Activated B cell treated with CpG ODN at 0.5 μM for 24 hours (primary cell): Measurements from ENCODE around the gene PRLR. TPM values are rescaled to one million over a fixed set of nuclear protein-coding genes. Genes with fewer than 3 reads are reported as not detected.
"Not testable (repeated sequence)": the region's sequence is repeated elsewhere in the genome, so short reads cannot be mapped to it uniquely, and the experiment has no call there.

Source experiments
- ATAC-seq: fragments of 200-7000 bp; cut with Tn5 transposase; one replicate; pipeline ENCODE4 v1.10.0; 2021; ENCODE audit warnings: low read depth, mild to moderate bottlenecking, moderate library complexity
- CTCF ChIA-PET: fragments of 350-600 bp; sonication (Branson Sonifier 250); formaldehyde crosslinking; loops from one replicate; lab custom pipeline; 2021; ENCODE audit warnings: antibody characterized with exemption; lab: Charles Lee
- POLR2A ChIA-PET: fragments of 350-600 bp; sonication (Branson Sonifier 250); formaldehyde crosslinking; loops from one replicate; lab custom pipeline; 2021; ENCODE audit warnings: antibody characterized with exemption; lab: Charles Lee
- DNase-seq: peaks from one replicate; pipeline ENCODE4 v3.0.0; 2022
- H3K27ac Mint-ChIP-seq: one replicate; pipeline ENCODE4 v1.8.0; 2020; ENCODE audit warnings: mixed read lengths
- H3K27me3 Mint-ChIP-seq: one replicate; pipeline ENCODE4 v1.8.0; 2021; ENCODE audit warnings: mixed read lengths
- H3K36me3 Mint-ChIP-seq: one replicate; pipeline ENCODE4 v1.8.0; 2021; ENCODE audit warnings: low read depth, mixed read lengths
- H3K4me1 Mint-ChIP-seq: one replicate; pipeline ENCODE4 v1.8.0; 2021; ENCODE audit warnings: mixed read lengths
- H3K4me3 Mint-ChIP-seq: one replicate; pipeline ENCODE4 v1.8.0; 2020; ENCODE audit warnings: mild to moderate bottlenecking, mixed read lengths
- H3K9me3 Mint-ChIP-seq: one replicate; pipeline ENCODE4 v1.8.0; 2020; ENCODE audit warnings: mixed read lengths
- intact Hi-C: fragments of 100-400 bp; cut with micrococcal nuclease; formaldehyde crosslinking; loops from one replicate; pipeline ENCODE4 v1.15.1; 2024
- total RNA-seq: library from RNA; stranded (reverse); gene quantifications from 2 replicates; pipeline ENCODE4 v1.2.3, GENCODE V29; 2022
- TF ChIP-seq, protein P1 (sequence below): fragments of 200-600 bp; IDR thresholded peaks from one replicate; pipeline ENCODE4 v1.8.0; 2022; ENCODE audit warnings: antibody characterized with exemption, mild to moderate bottlenecking

The PRLR gene
- total RNA-seq, 1 donor from 2014 or later: 3.7 TPM

DNA sequence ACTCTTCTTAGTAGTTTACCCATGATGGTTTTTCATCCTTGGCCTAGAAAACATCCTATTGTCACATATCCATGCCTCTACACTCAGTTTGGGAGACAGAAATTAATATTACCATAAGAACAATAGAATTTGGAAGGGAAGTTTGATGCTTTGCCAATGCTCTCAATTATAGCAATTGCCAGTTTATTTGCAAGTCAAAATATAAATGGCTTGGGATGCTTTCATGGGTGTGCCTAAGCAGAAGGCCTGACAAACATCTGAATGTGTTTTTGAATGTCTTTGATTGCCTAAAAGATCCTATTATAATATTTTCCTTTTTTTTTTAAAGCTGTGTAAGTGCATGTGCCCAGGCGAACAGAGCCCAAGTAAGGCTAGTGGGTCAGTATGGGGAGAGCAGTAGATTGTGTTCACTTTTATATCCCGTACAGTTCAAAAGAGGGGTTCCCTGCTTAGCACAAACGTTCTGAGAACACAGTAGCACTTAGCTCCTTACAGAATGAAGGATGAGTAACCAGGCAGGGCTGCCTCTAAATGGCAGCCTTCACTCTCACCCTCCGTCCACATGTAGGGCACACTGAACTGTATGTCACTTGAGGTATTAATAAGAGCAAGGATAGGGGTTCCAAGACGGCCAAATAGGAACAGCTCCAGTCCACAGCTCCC lies 126.5 kb downstream of the PRLR start:
- H3K9me3 Mint-ChIP-seq: no peaks in the 10 kb centered on the region
- no peak overlapping the region for H3K27ac Mint-ChIP-seq
- ChIA-PET CTCF (no interaction called here), POLR2A (no interaction called here)
- TF ChIP-seq, protein P1, sequence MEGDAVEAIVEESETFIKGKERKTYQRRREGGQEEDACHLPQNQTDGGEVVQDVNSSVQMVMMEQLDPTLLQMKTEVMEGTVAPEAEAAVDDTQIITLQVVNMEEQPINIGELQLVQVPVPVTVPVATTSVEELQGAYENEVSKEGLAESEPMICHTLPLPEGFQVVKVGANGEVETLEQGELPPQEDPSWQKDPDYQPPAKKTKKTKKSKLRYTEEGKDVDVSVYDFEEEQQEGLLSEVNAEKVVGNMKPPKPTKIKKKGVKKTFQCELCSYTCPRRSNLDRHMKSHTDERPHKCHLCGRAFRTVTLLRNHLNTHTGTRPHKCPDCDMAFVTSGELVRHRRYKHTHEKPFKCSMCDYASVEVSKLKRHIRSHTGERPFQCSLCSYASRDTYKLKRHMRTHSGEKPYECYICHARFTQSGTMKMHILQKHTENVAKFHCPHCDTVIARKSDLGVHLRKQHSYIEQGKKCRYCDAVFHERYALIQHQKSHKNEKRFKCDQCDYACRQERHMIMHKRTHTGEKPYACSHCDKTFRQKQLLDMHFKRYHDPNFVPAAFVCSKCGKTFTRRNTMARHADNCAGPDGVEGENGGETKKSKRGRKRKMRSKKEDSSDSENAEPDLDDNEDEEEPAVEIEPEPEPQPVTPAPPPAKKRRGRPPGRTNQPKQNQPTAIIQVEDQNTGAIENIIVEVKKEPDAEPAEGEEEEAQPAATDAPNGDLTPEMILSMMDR: no peak
- H3K4me3 Mint-ChIP-seq: no peak overlapping the region
- H3K27me3 Mint-ChIP-seq: peaks cover 14% of the 10 kb centered on the region
- H3K4me1 Mint-ChIP-seq: no peaks in the 10 kb centered on the region
- ATAC-seq: no peak
- no peaks in the 10 kb centered on the region for H3K36me3 Mint-ChIP-seq
- intact Hi-C loops: no loop called here
- DNase-seq: no peak

DNA sequence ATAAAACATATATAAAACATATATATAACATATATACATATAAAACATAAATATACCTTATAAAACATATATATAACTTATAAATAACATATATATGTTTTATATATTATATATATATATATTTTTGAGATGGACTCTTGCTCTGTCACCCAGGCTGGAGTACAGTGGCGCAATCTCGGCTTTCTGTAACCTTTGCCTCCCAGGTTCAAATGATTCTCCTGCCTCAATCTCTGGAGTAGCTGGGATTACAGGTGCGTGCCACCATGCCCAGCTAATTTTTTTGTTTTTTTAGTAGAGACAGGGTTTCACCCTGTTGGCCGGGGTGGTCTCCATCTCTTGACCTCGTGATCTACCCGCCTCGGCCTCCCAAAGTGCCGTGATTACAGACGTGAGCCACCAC lies 128.6 kb downstream of the PRLR start:
- ATAC-seq, H3K27ac Mint-ChIP-seq, POLR2A ChIA-PET, H3K9me3 Mint-ChIP-seq, intact Hi-C loops, H3K4me3 Mint-ChIP-seq, DNase-seq, H3K36me3 Mint-ChIP-seq, CTCF ChIA-PET, H3K4me1 Mint-ChIP-seq: not testable (repeated sequence)
- H3K27me3 Mint-ChIP-seq: peaks cover 15% of the 10 kb centered on the region

DNA sequence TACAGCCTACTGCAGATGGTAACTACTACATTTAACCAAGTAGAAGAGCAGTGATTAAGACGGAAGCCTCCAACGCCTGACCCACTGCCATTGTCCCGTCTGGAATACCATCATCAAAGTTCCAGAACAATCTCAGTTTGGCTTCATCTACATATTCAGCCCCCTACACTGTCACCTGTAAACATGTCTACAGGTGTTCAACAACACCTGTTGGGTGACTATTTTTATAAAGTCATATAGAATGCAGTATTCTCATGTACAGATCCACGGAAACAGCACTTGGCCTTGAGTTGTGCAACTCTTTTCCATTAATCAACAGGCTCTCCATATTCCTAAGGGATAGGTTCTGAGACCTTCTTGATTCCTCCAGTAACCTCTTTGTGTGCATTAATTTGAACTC lies 129.3 kb downstream of the PRLR start:
- no peak for DNase-seq
- POLR2A ChIA-PET: no interaction called here
- CTCF ChIA-PET: no interaction called here
- peaks cover 15% of the 10 kb centered on the region for H3K27me3 Mint-ChIP-seq
- H3K36me3 Mint-ChIP-seq: no peaks in the 10 kb centered on the region
- no peak for ATAC-seq
- H3K9me3 Mint-ChIP-seq: no peaks in the 10 kb centered on the region
- TF ChIP-seq, protein P1: no peak
- H3K4me1 Mint-ChIP-seq: no peaks in the 10 kb centered on the region
- no peak overlapping the region for H3K27ac Mint-ChIP-seq
- intact Hi-C loops: no loop called here
- H3K4me3 Mint-ChIP-seq: no peak overlapping the region

DNA sequence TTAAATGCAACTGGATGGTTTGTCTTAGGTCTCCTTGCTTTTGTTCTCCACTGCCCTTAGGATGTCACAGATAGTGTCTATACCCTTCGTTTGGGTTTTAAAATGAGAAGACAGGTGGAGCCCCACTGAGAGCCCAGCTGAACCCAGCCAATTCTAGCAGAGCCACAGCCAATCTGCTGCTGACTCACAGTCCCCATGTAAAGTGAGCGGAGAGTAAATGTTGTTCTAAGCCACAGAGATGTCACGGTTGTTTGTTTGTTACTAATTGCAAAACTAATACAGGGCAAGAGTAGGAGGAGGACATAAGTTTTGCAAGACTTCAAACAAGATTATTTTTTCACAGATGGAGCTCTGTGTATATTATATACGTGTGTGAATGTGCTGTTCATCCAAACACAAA lies 132.1 kb downstream of the PRLR start:
- CTCF ChIA-PET: no interaction called here
- Mint-ChIP-seq H3K36me3 (no peaks in the 10 kb centered on the region), H3K4me1 (no peaks in the 10 kb centered on the region), H3K9me3 (no peaks in the 10 kb centered on the region), H3K27ac (no peak overlapping the region), H3K4me3 (no peak overlapping the region), H3K27me3 (peaks cover 12% of the 10 kb centered on the region)
- ATAC-seq (no peak), DNase-seq (no peak)
- TF ChIP-seq, protein P1: no peak
- POLR2A ChIA-PET: no interaction called here
- intact Hi-C loops: loop anchor here (10.0 kb wide), 1 partner anchor 1407 kb away; no protein-coding TSS in a partner anchor

DNA sequence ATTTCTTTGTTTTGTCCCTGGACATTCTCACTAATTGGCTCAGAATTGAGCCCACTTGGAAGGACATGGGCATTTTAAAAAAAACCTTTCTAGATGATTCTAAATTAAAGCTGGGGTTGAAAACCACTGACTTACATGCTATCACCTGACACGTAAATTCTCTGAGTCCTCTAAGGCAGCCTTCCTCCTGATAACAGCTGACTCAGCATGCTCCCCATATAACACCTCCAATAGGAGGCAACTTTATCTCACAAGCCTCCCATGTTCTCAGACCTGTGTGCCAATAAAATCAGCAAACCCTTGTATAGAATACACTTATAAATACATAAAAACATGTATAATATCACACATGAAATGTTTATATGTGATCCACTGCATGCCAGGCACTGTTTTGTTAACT lies 133.4 kb downstream of the PRLR start:
- no peak for DNase-seq
- intact Hi-C loops: loop anchor here (10.0 kb wide), 1 partner anchor 1408 kb away; no protein-coding TSS in a partner anchor
- no peaks in the 10 kb centered on the region for H3K36me3 Mint-ChIP-seq
- TF ChIP-seq, protein P1: no peak
- ChIA-PET CTCF (no interaction called here), POLR2A (no interaction called here)
- peaks cover 8% of the 10 kb centered on the region for H3K27me3 Mint-ChIP-seq
- H3K9me3 Mint-ChIP-seq: no peaks in the 10 kb centered on the region
- H3K4me1 Mint-ChIP-seq: no peaks in the 10 kb centered on the region
- no peak overlapping the region for H3K4me3 Mint-ChIP-seq
- no peak for ATAC-seq
- no peak overlapping the region for H3K27ac Mint-ChIP-seq

DNA sequence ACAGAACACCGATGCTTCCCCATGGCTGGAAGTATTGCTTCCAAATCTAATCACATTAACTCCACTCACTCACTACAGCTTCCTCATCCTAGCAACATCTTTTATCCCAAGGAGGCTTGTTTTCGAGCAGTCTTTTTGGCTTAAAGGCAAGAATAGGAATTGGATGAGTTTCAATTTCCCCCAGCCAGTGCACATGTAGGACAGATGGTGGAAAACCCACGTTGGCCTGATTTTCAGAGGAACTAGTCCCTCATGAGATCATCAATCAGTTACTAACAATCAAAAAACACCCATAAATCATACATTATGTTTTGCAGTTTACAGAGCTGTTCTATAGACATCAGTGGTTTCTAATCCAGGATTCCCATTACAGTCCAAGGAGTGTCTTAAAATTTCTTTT lies 134.1 kb downstream of the PRLR start:
- no peaks in the 10 kb centered on the region for H3K4me1 Mint-ChIP-seq
- ATAC-seq (no peak), DNase-seq (no peak)
- CTCF ChIA-PET: no interaction called here
- H3K9me3 Mint-ChIP-seq: no peaks in the 10 kb centered on the region
- no peaks in the 10 kb centered on the region for H3K36me3 Mint-ChIP-seq
- TF ChIP-seq, protein P1: no peak
- peaks cover 4% of the 10 kb centered on the region for H3K27me3 Mint-ChIP-seq
- intact Hi-C loops: loop anchor here (10.0 kb wide), 1 partner anchor 1409 kb away; no protein-coding TSS in a partner anchor
- no peak overlapping the region for H3K27ac Mint-ChIP-seq
- POLR2A ChIA-PET: no interaction called here
- H3K4me3 Mint-ChIP-seq: no peak overlapping the region
